Osteocyte (in vitro differentiated cells): ENCODE measurements around the gene GTF2F2. TPM values are rescaled to one million over a fixed set of nuclear protein-coding genes. Genes with fewer than 3 reads are reported as not detected.
A peak's percentile ranks its signal among the peaks of the same experiment; 100 is the strongest.
"Not testable (repeated sequence)": the region's sequence is repeated elsewhere in the genome, so short reads cannot be mapped to it uniquely, and the experiment has no call there.

Experiments
- DNase-seq: peaks from one replicate; pipeline ENCODE4 v3.0.0; 2021; ENCODE audit warnings: mixed read lengths; ENCODE audit not compliant: unreplicated experiment; ENCODE audit errors: extremely low spot score
- H3K27ac Mint-ChIP-seq: one replicate; pipeline ENCODE4 v1.8.0; 2021; ENCODE audit warnings: mild to moderate bottlenecking, mixed read lengths; ENCODE audit not compliant: unreplicated experiment
- H3K27me3 Mint-ChIP-seq: one replicate; pipeline ENCODE4 v1.8.0; 2021; ENCODE audit warnings: mixed read lengths; ENCODE audit not compliant: unreplicated experiment
- H3K36me3 Mint-ChIP-seq: one replicate; pipeline ENCODE4 v1.8.0; 2021; ENCODE audit warnings: mixed read lengths; ENCODE audit not compliant: unreplicated experiment
- H3K4me1 Mint-ChIP-seq: one replicate; pipeline ENCODE4 v1.8.0; 2021; ENCODE audit warnings: mixed read lengths; ENCODE audit not compliant: unreplicated experiment
- H3K4me3 Mint-ChIP-seq: one replicate; pipeline ENCODE4 v1.8.0; 2021; ENCODE audit warnings: mild to moderate bottlenecking, moderate library complexity, mixed read lengths; ENCODE audit not compliant: unreplicated experiment
- H3K9me3 Mint-ChIP-seq: one replicate; pipeline ENCODE4 v1.8.0; 2021; ENCODE audit warnings: mixed read lengths; ENCODE audit not compliant: unreplicated experiment
- total RNA-seq: library from RNA; stranded (reverse); gene quantifications from 2 replicates; pipeline ENCODE4 v1.2.1, GENCODE V29; 2021
- TF ChIP-seq, protein P1 (sequence below): fragments of 200-600 bp; sonication (generic); IDR thresholded peaks from 2 replicates; pipeline ENCODE4 v1.5.0; 2021; ENCODE audit warnings: antibody characterized with exemption, mild to moderate bottlenecking, moderate library complexity

GTF2F2 gene
- total RNA-seq, 1 donor from 2014 or later: 15.6 TPM

DNA sequence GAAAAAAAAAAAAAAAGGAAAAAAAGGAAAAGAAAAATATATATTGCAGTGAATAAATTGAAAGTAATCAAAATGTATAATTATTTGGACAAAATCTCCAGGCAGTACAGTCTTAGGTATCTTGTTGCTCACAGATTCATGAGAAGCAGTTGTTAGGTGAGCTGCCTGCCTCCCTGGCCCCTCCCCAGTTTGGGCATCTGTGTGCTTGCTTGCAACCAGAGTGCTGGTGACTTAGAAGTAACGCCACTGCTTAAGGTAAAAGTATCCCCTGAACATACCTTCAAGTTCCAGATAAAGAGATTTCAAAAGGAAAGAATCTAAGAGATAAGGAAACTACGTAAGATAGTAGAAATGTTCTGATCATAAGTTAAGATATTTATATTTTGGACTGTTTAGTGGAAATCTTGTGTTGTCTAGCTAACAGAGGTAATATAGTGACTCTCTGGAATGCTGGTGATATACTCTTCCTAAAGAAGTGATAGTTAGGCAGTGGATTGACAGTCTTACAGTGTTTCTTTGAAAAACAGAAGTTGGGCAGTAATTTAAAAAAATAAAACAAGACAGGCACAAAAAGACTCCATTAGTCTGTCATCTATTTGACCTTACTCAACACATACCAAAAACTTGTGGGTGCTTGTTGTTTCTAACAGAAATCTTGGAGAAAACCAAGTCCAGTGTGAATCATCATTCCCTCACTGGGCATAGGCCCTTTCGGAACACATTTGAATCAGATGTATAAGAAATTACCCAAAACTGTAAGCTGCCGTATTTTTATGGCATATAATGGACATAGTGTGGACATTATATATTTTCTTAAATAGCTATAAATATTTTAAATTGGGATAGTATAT is 118.9 kb downstream of the GTF2F2 start:
- Mint-ChIP-seq H3K27ac (peak overlapping the region; percentile 80), H3K4me1 (peaks cover 41% of the 10 kb centered on the region), H3K27me3 (no peaks in the 10 kb centered on the region), H3K36me3 (no peaks in the 10 kb centered on the region), H3K4me3 (no peak overlapping the region), H3K9me3 (no peaks in the 10 kb centered on the region)
- TF ChIP-seq, protein P1, sequence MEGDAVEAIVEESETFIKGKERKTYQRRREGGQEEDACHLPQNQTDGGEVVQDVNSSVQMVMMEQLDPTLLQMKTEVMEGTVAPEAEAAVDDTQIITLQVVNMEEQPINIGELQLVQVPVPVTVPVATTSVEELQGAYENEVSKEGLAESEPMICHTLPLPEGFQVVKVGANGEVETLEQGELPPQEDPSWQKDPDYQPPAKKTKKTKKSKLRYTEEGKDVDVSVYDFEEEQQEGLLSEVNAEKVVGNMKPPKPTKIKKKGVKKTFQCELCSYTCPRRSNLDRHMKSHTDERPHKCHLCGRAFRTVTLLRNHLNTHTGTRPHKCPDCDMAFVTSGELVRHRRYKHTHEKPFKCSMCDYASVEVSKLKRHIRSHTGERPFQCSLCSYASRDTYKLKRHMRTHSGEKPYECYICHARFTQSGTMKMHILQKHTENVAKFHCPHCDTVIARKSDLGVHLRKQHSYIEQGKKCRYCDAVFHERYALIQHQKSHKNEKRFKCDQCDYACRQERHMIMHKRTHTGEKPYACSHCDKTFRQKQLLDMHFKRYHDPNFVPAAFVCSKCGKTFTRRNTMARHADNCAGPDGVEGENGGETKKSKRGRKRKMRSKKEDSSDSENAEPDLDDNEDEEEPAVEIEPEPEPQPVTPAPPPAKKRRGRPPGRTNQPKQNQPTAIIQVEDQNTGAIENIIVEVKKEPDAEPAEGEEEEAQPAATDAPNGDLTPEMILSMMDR: no peak
- no peak for DNase-seq

DNA sequence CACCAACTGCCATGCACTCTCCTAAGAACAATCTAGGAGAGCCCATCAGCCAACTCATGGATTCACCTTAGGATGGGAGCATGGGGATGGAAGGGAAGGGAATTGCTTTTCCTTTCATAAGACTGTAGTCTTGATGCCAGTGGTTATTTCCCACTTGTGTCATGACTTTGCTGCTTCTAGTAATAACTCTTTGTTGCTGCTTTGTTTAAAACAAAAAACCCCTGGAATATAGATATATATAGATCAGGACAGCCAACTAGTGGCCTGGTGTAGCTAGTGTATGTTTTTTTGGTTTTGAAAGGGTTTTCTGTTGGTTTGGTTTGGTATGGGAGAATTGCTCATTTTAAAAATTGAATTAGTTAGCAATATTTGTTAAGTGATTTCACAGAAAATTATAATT is 119.8 kb downstream of the GTF2F2 start:
- H3K36me3 Mint-ChIP-seq: no peaks in the 10 kb centered on the region
- H3K4me1 Mint-ChIP-seq: peaks cover 41% of the 10 kb centered on the region
- TF ChIP-seq, protein P1: no peak
- no peaks in the 10 kb centered on the region for H3K27me3 Mint-ChIP-seq
- no peaks in the 10 kb centered on the region for H3K9me3 Mint-ChIP-seq
- no peak for DNase-seq
- H3K4me3 Mint-ChIP-seq: no peak overlapping the region
- H3K27ac Mint-ChIP-seq: no peak overlapping the region

DNA sequence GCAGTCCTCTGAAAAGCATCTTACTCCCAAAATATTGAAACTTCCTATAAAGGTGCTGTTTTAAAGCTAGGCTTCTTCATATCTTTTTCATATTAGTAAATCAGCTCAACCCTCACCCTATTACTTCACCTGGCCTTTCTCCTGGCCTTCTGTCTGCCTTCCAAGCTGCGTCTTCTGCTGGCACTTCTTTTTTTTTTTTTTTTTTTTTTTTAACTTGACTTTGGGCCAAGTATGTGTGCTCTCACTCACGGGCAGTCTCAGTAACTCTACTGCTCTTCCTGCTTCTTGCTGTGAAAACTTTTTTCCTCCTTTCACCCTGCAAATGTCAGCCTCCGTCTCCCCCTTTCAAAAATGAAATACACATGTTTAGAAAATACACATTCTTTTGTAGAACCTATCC is 121.8 kb downstream of the GTF2F2 start:
- Mint-ChIP-seq H3K4me3 (no peak overlapping the region), H3K27ac (peak overlapping the region; percentile 65)

DNA sequence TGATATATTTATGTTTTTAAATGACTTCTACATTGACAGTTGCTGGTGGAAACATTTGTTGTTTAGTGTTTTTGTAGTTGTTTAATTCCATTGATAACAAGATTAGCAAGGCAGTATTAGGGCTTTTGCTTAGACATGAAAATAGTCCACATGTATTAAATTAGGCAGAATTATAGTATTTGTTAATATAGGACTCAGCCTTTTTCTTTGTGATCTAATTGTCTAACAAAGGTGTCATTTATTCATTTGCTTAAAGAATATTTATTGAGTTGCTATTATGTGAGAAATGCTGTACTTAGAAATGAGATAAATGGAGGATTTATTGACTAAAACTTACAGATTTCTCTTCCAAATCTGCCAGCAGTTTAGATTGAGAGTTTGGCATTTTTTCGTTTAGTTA is 122.2 kb downstream of the GTF2F2 start:
- TF ChIP-seq, protein P1: no peak
- H3K4me1 Mint-ChIP-seq: peaks cover 26% of the 10 kb centered on the region
- H3K27me3 Mint-ChIP-seq: no peaks in the 10 kb centered on the region
- H3K9me3 Mint-ChIP-seq: no peaks in the 10 kb centered on the region
- H3K27ac Mint-ChIP-seq: peak overlapping the region; percentile 65
- H3K36me3 Mint-ChIP-seq: no peaks in the 10 kb centered on the region
- no peak overlapping the region for H3K4me3 Mint-ChIP-seq
- no peak for DNase-seq

More for the DNA sequence above, 121.8 kb downstream of the GTF2F2 start:
- Mint-ChIP-seq H3K36me3 (no peaks in the 10 kb centered on the region), H3K4me1 (peaks cover 26% of the 10 kb centered on the region), H3K27me3 (no peaks in the 10 kb centered on the region), H3K9me3 (no peaks in the 10 kb centered on the region)
- DNase-seq: no peak
- TF ChIP-seq, protein P1: no peak

DNA sequence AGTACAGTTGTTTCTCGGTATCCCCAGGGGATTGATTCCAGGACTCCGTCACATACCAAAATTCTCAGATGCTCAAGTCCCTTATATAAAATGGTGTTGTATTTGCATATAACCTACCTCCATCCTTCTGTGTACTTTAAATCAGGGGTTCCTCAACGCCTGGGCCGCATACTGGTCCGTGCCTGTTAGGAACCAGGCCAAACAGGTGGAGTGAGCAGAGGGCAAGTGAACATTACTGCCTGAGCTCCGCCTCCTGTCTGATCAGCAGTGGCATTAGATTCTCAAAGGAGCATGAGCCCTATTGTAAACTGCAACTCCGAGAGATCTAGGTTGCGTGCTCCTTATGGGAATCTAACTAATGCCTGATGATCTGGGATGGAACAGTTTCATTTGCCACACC is 122.8 kb downstream of the GTF2F2 start:
- Mint-ChIP-seq H3K27ac (no peak overlapping the region), H3K36me3 (no peaks in the 10 kb centered on the region), H3K4me1 (peaks cover 26% of the 10 kb centered on the region), H3K4me3 (no peak overlapping the region), H3K9me3 (no peaks in the 10 kb centered on the region), H3K27me3 (no peaks in the 10 kb centered on the region)
- TF ChIP-seq, protein P1: no peak
- no peak for DNase-seq

DNA sequence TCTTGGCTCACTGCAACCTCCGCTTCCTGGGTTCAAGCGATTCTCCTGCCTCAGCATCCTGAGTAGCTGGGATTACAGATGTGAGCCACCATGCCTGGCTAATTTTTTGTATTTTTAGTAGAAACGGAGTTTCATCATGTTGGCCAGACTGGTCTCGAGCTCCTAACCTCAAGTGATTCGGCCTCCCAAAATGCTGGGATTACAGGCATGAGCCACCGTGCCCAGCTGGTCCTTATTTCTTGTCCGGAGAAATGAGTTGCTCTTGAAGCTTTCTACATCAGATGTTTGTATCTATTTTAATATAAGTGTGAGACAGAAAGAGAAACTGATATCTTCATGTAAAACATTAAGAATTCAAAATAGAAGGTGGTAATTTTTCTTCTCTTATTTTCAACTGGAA is 124.4 kb downstream of the GTF2F2 start:
- not testable (repeated sequence) for H3K4me3 Mint-ChIP-seq, H3K36me3 Mint-ChIP-seq, DNase-seq, H3K27me3 Mint-ChIP-seq, H3K9me3 Mint-ChIP-seq, H3K27ac Mint-ChIP-seq
- H3K4me1 Mint-ChIP-seq: peaks cover 19% of the 10 kb centered on the region
